HG03558 (cell line): ENCODE measurements around the gene GNA14.

Experiments used
- ATAC-seq: cut with Tn5 transposase; IDR thresholded peaks from one replicate; pipeline ENCODE4 v1.9.1; 2021; ENCODE audit warnings: moderate number of reproducible peaks; ENCODE audit not compliant: unreplicated experiment; ENCODE audit errors: extremely low read depth

Gene GNA14

GRCh38 chr9:77544546-77544945 lies 103.6 kb downstream of the GNA14 start:
- ATAC-seq = no peak

- no peak for ATAC-seq
Measured at GRCh38 chr9:77543131-77543822, 104.8 kb downstream of the GNA14 start.

GRCh38 chr9:77541600-77541999 lies 106.5 kb downstream of the GNA14 start:
- ATAC-seq = no peak

DNA sequence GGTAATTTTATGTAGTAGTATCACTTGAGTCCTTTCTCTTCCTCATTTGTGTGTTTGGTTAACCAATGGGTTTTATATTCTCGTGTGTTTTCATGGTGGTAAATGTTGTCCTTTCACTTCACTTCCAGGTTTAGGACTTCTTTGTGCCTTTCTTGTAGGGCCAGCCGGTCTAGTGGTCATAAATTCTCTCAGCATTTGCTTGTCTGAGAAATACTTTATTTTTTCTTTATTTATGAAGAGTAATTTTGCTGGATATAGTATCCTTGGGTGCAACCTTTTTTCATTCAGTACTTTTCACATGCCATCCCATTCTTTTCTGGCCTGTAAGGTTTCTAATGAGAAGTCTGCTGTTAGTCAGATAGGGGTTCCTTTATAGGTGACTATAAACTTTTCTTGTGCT lies 107.1 kb downstream of the GNA14 start:
- no peak for ATAC-seq

GRCh38 chr9:77534376-77535057 lies 113.6 kb downstream of the GNA14 start:
- ATAC-seq = no peak

GRCh38 chr9:77533671-77534070 lies 114.5 kb downstream of the GNA14 start:
- ATAC-seq = no peak

DNA sequence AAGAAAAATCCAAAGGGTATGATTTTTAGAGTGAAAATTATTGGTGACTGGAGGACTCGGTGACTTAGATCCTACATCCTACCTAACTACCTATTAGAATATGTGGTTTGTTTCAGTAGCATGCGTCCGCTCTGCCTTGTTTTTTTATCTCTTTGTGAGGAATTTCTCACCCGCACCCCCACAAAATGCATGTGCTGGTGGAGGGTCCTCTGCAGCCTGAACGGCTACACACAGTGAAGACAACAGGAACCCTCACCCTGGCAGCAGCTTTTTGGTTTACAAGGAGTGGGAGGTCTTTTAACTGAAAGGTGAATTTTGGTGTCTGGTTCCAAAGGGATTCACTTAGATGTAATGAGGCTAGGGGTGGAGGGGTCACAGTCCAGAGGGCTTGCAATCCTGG lies 115.5 kb downstream of the GNA14 start:
- ATAC-seq = no peak

DNA sequence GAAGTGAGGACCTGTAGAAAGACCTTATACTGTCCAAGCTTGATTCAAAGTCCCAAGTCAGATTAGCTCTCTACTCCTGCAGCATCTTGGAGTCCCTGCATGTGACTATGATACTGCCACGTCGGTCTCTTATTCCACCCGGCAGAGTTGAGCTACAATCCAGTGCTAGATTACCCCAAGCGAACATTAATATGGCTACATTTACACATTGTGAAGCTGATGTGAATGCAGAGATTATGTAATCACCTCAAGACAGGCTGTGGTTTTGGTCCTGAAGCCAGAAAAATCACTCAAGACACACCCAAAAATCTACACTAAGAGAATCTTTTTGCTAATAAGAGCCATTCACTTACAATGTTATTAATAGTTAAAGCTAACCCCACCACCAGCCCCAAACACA lies 116.7 kb downstream of the GNA14 start:
- ATAC-seq = no peak

GRCh38 chr9:77523891-77524290 lies 124.2 kb downstream of the GNA14 start:
- no peak for ATAC-seq

- no peak for ATAC-seq
Measured at GRCh38 chr9:77521091-77521490, 127.0 kb downstream of the GNA14 start.

DNA sequence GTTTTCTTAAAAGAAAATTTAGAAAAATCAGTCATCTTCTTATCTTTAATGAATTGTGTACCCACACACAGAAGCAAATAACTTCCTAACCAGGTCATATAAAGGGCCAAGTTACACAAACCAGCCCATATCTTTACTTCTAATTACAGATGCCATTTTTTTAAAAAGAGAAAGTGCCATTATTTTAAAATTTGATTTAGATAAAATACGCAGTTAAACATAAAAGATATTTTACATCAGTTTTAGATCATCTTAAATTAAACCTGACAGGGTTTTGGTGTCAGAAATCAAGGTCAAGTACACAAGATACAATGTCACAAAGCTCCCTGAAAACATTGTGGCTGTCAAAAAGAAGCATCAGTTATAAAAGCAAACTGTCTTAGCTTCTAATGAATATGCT lies 129.4 kb downstream of the GNA14 start:
- ATAC-seq = no peak

DNA sequence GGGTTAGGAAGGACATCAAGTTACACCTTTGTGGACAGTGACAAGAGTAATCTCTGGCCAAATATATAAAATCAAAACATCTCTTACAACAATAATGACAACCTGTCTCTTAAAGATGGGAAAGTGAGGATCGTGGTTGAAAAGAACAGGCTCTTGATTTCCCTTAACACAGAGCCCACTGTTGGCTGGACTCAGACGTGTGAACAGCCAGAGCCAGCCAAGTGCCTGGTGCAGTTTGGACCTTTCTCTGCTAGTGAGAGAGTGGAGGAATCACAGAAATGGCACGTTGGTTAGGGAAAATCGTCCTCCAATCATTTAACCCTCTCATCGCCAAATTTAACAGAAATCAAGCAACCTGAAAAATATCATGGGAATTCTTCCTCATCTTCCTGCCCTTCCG lies 131.3 kb downstream of the GNA14 start:
- ATAC-seq = no peak

GRCh38 chr9:77514886-77515711 lies 133.0 kb downstream of the GNA14 start:
- no peak for ATAC-seq

GRCh38 chr9:77513457-77513856 lies 134.7 kb downstream of the GNA14 start:
- no peak for ATAC-seq

DNA sequence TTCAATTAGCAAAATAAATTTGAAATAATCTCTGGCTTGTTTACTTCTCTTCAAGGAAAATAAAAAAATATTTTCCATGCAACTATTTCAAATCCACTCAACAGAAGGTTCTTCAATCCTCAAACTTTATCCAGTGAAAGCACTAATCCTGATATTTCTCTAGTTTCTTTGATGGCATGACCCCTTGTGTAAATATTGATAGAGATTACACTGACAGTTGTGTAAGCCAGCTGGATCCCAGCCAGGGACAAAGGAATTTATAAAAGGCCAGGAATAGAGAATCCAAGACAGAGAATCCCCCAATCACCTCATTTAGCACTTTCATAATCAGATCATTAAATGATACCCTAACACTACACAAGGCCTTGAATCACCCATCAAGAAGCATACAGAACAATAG lies 135.2 kb downstream of the GNA14 start:
- ATAC-seq = no peak

DNA sequence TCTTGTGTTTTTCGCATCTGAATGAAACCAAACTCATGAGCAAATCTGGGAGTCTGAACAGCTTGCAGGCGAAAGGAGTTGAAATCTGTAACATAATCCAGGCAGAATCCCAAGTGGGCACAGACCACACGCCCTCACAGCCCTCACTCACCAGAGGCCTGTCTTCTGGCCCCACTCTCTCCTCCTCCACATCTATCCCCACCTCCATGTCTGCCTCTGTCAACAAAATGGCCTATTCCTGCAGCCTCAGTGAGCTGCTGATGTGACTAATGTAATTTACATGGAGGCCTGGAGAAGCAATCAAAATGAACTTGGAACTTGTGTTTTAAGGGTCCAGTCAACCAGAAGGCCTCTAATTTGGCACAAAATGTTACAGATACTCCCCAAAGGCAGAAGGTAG lies 136.6 kb downstream of the GNA14 start:
- no peak for ATAC-seq

GRCh38 chr9:77510666-77511065 lies 137.5 kb downstream of the GNA14 start:
- no peak for ATAC-seq

- no peak for ATAC-seq
Measured at GRCh38 chr9:77508396-77508795, 139.7 kb downstream of the GNA14 start.

DNA sequence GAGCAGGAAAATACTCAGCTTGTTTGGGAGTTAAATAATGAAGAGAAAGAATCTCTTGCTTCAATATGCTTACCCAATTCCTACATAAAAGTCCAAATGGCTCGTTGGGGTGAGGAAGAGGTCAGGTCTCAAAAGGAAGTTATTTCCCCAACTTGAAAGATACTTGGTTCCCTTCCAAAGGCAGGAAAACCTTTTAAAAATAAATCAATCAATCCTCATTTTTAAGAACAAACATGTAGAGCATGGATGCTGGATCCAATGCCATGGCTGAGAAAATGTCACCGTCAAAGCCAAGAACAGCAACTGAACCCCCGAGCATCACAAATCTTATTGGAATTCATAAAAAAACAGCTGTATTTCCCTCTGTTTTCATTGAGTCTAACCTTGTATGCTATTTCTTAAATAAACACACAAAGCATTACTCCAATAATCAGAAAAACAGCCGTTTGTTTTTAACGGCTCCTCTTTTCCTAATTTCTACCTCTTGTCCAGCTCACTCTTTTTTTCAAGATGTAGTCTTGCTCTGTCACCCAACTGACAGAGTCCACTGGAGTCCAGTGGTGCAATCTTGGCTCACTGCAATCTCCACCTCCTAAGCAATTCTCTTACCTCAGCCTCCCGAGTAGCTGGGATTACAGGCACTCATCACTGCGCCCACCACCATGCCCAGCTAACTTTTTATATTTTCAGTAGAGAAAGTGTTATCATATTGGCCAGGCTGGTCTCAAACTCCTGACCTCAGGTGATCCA lies 140.7 kb downstream of the GNA14 start:
- ATAC-seq = no peak

GRCh38 chr9:77505232-77505631 lies 142.9 kb downstream of the GNA14 start:
- ATAC-seq = no peak

- ATAC-seq = no peak
Measured at GRCh38 chr9:77502568-77502967, 145.6 kb downstream of the GNA14 start.
